Stimulated activated CD4-positive, alpha-beta T cell treated with anti-CD3 and anti-CD28 coated beads, TNF-alpha, amount 100 ng/mL, for 1 hour (primary cell): ENCODE measurements around the gene TBC1D16.
A peak's percentile ranks its signal among the peaks of the same experiment; 100 is the strongest.
"Not testable (repeated sequence)": the region's sequence is repeated elsewhere in the genome, so short reads cannot be mapped to it uniquely, and the experiment has no call there.

Source experiments
- DNase-seq, 3 donors: peaks; one replicate each; pipeline ENCODE4 v3.0.0-alpha.2; 2020; ENCODE audit warnings: low read depth in 3 of 3, low spot score in 1 of 3

TBC1D16 gene

DNA sequence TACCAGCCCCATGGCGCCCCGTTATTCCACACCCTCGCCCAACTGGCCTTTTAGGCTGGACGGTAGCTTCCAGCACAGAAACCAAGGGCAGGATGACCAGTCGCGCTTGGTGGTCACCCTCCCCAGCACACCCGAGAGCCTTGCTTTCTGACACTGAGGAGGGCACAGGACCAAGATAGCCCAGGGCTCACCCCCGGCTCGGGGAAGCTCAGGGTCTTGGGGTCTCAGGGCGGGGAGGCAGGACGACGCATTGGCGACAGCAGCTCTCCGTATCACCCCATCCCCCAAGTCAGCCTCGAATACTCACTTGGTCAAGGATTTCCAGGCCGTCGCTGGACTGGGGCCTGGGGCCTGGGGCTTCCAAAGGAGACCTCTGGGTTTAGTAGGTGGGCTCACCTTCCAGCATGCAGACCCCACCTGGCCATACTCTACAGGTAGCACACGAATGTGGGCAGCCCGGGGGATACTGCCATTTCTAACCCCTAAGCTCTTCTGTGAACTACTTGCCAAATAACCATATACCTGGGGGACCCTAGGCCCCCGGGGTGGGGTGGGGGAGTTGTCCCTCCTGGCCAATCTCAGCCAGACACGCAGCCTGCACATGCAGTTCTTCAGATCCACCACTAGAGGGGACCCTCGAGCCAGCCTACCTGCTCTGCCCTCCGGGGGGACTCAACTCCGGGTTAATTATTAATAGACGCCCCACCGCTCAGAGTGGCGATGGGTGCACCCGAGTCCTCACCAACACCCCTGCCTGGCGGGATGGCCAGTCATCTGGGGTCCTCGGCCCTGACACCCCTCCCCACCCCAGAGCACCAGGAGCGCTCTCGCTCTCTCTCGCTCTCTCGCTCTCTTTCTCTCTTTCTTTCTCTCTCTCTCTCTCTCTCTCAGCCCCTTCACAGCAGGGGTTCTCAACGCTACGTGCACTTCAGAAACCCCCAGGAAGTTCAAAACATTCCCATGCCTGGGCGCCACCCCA, 30.0 kb downstream of the TBC1D16 start:
- peak in 2 of 3 donors; percentile 30 to 37 for DNase-seq

DNA sequence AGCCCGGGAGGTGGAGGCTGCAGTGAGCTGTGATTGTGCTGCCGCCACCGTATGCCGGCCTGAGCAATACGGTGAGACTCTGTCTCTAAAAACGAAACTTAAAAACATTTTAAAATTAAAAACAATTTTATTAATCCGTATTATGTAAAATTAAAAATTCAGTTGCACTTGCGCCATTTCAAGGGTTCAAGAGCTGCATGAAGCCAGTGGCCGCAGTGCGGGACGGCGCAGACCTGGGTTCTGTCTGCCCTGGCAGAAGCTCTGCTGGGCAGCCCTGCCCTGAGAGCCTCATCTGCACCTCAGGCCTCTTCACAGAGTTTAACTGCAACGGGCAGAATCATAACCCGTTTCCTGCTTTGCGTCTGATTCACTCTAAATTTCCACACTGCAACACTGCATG, 31.7 kb downstream of the TBC1D16 start:
- no peak for DNase-seq

GRCh38 chr17:80002690-80003490, 32.8 kb downstream of the TBC1D16 start:
- DNase-seq: no peak

DNA sequence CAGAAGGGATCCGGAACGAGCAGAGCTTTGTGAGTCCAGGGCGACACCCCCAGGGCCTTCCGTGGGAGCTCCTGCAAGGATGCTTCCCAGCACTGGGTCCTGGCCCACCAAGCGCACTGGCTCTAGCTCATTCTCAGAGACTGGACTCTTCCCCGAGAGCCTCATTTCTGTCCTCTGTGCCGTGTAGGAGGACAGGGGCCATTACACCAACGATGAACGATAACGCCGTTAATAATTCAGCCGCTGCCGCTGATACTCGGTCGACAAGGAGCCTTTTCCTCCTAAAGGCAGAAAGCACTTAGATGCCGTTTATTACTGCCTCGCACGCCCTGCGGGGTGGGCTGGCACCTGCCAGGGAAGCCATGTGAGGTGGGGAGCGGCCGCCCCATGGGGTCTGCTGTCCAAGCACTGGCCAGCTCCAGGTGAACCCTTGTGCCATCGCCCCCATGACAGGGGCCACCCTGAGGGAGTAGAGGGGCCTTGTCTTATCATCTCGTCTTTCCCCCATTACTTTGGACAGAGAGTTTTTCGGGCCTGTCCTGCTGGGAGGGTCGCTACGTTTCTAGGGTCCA, 33.5 kb downstream of the TBC1D16 start:
- no peak for DNase-seq

DNA sequence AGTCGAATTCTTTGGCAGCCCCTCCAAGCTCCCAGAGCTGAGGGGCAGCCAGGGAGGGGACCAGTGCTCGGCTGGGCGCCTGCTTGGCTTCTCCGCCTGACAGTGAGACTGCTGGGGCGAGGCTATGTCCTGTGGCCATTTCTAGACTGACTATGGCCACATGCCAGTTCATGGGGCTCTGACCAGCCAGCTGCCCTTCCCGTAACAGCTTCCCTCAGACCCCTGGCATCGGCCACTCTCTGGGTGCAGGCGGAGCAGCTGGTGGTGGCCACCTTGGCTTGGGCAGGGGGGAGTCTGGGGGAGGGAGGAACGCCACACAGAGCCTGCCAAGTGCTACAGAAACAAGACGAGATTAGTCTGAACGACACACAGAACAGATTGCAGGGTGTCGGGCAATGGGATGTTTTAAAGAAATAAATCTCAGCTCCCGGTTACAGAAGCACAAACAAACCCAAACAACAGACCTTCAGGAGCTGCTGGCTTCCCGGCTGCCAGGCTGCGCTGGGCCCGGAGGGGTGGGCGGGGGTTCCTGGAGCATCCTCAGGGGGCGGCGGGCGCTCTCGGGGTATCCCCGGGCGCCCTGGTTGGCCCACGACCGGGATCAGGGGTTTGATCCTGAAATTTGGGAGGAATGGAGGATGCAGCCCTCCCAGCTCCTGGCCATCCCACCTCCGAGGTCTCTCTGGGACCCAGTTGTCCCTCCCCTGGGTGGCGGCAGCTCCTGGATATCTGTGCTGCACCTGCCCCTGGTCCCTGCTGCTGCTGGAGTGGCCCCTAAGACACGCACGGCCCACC, 34.5 kb downstream of the TBC1D16 start:
- DNase-seq: no peak

- no peak for DNase-seq
These were observed 35.5 kb downstream of the TBC1D16 start for GRCh38 chr17:80000136-80000535.

DNA sequence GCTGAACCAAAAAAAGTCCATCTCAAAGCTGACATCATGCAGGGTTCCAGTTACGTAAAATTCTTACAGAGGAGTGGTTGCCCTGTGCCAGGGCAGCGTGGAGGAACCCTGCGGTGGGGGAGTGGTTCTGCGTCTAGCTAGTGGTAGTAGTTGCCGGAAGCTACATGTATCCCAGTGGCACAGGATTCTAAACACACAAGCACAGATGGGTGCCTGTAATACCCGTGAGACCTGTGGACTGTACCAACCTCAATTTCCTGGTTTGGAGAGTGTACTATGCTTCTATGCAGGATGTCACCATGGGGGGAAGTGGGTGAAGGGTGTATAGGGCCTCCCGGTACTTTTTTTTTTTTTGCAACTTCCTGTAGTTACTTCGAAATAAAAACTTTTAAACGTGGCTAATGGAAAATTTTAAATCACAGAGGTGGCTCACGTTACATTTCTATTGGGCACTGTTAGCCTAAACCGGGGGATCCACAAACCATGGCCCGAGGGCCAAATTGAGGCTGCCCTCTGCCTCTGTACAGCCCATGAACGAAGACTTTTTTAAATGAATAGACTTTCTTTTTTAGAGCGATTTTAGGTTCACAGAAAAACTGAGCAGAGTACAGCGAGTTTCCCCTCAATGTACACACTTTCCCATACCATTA, 38.5 kb downstream of the TBC1D16 start:
- DNase-seq: peak; percentile 26 to 66 (median 37)

GRCh38 chr17:79996291-79996690, 39.4 kb downstream of the TBC1D16 start:
- no peak for DNase-seq

- DNase-seq: no peak
These were observed 40.0 kb downstream of the TBC1D16 start for GRCh38 chr17:79995696-79996095.

DNA sequence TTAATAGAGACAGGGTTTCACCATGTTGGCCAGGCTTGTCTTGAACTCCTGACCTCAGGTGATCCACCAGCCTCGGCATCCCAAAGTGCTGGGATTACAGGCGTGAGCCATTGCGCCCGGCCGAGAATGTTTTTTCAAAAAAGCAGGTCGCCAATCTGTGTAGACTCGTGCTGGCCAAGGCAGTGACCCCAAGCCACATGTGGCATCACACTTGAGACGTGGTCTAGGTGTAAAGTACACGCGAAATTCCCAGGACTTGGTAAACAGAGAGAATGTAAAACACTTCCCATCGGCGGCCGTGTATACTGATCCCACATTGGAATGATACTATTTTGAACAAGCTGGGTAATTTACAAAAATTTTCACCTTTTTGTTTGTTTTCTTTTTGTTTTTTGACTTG, 41.1 kb downstream of the TBC1D16 start:
- no peak for DNase-seq

DNA sequence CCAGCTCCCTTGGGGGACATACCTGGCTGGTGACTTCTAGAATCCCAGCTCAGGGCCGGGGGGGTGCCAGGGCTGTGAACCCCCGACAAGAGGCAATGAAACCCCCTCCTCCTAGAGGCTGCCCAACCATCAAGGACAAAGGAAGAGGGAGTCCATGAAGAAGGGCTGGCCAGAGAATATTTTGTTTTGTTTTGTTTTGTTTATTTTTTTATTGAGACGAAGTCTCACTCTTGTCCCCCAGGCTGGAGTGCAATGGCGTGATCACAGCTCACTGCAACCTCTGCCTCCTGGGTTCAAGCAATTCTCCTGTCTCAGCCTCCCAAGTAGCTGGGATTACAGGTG, 41.5 kb downstream of the TBC1D16 start:
- DNase-seq: not testable (repeated sequence)

DNA sequence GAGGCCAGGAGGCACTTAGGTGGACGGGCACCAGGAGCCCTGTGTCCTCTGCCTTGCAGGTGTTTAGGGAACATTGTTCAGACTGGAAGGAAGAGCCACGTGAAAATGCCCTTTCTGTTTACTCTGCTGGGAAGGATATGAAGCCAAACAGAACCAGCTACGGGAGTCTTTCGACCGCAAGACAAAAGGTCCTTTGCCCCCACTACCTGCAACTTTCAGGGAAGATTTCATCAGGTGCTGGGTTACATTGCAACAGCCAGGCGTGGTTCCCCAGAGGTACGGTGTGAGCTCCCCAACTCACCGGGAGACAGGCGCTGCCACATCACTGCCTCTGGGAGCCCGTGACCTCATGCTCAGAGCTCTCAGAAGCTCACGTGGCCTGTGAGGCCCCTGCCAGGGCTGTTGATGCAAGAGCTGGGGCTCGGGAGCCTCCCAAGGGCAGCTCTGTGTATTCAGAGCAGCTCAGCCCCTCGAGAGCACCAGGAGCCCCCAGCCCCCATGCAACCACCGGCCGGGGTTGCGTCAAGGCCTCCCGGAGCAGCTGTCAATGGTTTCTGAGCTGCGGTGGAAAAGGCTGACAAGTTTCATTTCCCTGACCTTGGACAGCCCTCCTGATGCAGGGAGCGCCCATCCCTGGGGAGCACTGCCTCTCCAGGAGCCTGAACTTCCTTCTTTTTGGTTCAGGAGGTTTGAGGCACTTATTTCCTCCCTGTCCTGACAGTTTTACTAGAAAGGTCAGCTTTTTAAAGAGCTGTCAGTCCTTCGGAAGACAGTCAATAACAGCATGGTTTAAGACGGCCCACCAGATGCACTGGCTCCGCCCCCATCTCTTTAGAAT, 42.1 kb downstream of the TBC1D16 start:
- DNase-seq: peak in 1 of 3 donors; percentile 32

GRCh38 chr17:79992649-79993389, 42.9 kb downstream of the TBC1D16 start:
- no peak for DNase-seq

DNA sequence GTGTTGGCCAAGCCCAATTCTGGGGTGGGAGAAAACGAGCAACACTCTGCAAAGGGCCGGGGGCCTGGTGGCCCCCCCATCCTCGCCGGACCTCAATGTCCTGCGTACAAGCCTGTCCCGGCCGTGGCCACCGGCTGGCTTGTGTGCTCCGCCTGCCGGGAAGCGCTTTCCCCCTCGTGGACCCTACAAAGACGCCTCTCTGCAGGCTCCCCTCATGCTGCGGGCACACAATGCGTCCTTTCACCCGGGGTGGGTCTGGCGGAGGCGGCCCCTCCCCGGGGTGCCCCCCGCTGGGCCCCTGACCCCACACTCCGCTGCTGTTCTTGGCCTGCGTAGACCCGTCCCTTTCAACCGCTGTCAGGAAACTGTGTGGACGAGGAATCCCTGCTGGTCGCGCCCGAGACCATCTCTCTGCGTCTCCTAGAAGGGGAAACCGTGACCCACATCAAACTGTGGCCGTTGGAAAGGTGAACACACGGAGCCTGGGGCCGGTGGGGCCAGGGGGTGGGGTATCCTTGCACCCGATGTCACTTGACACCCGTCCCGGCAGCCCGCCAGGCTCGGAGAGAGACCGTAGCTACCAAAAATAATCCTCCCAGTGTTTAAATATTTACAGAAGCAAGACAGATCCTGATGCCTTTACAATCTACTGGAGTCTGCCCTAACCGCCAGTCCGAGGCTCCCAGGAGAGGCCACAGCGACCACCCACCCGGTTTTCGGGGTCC, 43.6 kb downstream of the TBC1D16 start:
- DNase-seq: no peak

DNA sequence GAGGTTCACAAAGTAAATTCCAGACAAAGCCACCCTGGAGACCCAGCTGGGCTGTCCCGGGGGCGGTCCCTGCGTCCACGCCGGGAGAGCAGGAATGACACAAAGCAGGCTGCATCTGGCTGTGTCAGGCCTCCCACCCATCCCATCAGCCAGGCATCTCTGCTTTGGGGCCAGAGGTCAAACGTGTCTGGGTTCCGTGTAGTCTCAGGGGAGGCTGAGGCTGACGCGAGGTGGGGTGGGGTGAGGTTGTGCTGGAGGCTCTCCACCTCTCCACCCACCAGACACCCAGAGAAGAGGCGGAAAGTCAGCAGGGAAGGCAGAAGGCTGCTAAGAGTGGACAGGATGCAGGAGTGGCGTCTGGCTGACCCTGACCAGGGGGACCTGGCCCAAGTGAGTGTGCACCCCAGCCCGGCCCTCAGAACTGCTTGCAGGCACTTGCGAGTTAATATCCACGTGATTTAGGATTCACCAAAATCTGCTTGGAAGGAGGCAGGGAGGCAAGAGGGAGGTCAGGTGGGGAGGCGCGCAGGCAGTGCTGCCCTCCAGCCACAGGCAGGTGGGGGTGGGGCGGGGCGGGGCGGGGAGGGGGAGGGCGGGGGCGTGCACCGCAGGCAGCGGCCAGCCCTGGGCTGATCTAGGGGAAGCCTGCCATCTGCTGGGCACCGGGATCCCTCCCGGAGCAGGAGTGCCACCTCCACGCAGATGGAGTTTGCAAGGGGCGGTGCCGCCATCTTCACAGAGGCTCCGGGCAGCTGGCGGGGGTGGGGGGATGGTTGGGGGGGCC, 44.3 kb downstream of the TBC1D16 start:
- peak; percentile 60 to 74 (median 65) for DNase-seq

DNA sequence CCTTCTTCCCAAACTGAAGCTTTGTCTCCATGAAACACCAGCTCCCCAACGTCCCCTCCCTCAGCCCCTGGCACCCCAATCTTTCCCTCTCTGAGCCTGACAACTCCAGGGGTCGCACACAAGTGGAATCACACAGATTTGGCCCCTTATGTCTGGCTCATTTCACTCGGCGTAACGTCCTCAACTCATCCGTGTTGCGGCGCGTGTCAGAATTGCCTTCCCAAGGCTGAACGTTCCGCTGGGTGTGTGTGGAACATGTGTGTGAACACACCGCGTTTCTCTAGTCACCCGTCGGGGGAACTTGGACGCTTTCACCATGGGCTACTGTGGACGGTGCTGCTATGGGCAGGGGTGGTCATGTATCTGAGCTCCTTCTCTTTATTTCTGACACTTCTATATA, 45.0 kb downstream of the TBC1D16 start:
- DNase-seq: no peak

DNA sequence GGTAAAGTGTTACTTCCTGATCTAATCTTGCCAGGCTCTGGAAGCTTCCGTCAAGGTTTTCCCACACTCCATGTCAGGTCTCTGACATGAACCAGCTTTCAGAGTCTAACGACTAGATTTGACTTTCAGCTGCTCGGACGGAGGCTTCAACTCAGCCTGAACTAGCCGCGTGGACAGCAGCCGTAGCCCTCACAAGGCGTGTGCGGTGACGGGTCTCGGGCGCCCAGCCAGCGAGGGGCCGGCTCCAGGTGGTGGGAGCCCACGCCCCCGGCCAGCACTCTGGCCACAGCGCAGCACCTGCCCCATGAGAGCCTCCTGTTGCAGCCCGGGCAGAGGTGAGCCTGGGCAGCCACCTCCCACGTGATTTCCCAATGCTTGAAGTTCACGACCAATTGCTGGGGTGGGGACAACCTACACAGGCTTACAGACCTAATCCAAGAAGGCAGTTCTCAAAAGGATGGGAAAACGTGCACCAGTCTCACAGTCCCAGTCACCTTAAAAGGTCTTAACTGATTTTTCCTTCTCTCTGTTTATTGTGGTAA, 45.5 kb downstream of the TBC1D16 start:
- DNase-seq: no peak
